Activated naive CD8-positive, alpha-beta T cell treated with anti-CD3 and anti-CD28 coated beads, Interleukin-2, amount 50 U/mL, for 16 hours (primary cell): Measurements from ENCODE around the gene MAN1B1.

Source experiments
- DNase-seq: peaks from one replicate; pipeline ENCODE4 v3.0.0-alpha.2; 2020; ENCODE audit warnings: low read depth, low spot score

Gene MAN1B1

DNA sequence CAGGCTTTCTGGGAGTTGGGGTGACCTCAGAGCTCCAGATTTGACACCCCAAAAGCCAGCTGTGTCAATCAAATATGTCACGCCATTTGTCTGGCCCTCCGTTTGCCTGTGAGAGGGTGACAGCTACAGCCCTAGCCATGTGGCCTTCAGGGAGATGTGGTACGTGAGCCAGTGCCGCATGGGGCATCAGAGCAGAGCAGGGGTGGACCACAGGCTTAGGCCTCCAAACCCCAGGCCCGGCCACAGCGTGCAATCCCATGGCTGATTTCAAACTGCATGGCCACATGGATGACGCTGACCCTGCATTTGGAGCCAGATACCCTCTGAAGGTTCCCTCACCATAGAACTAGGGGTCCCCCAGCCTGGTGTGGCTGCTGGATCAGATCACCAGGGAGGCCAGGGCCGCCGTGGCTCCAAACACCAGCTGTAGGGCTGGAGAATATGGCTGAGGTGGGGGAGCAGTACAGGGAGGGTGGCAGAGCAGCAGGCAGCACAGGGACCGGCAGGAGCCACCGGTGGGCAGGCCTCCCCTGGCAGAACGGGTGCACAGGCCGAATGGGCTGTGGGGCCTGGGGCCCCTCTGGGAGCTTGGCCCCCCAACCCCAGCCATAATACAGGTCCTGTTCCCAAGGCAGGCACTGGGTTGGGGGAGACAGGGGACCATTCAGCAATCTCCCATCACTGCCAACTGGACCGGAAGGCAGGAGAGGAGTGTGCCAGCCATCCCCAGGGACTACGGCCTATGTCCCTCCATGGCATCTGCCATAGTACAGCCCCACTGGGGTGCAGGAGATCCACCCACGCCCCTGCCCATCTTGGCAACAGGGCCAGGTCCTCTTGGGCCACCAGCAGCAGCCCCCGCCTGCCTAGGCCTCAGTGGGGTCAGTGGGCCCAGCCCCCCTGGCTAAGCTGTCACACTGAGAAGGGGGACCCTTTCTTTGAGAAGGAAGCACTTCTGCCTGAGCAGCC, 18.0 kb upstream of the MAN1B1 start:
- no peak for DNase-seq

DNA sequence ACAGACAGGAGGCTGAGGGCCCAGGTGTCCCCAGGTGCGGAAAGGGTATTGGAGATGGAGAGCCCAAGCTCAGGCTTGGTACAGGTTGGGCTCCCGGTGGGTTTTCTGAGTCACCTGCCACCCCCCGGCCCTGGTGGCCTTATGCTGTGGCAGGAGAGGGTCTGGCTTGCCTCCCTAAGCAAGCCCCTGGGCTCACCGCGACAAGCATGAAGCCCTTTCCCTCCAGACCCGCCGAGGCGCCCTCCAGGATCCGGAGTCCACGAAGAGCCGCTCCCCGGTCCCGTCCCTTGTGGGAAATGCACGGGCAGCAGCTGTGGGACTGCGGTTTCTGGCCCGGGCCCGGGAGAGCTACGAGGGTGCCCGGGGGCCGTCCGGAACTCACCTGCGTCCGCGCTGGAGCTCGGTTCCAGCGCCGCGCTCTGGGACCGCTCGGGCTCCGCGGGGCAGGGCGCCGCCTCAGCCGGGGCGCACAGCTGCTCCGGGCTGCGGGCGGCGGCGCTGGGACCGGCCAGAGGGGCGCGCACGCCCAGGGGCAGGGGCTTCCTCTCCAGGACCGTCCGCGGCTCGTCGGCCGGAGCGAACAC, 17.2 kb upstream of the MAN1B1 start:
- DNase-seq: no peak

DNA sequence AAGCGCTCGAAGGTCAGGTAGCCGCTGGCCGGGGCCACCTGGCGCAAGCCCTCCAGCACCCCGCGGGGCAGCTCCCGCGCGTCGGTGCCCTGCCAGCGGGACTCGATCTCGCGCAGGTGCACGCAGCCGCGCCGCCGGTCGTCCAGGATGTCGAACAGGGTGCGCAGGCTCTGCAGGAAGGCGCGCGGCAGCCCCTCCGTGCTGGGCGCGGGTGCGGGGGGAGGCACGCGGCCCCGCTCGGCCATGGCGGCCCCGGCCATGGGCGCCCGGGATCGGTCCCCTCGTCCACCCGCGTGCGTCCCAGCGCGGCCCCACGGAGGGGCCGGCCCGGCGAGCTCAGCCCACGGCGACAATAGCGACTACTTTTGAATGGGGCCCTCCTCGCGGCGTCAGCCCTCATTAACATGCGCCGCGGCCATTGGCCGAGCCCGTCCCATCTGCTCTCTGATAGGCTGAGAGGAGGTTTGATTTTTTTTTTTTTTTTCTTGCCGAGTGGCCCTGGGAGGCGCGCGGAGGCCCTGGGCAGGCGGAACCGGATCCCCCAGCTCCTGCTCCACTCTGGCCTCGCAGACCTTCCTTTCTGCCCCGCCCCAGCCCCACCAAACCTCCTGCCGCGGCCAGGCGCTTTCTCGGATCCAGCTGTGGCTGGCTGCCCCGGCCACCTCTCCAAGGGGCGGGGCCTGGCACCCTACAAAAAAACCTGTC, 16.4 kb upstream of the MAN1B1 start, which contains the start of gene SAPCD2:
Gene SAPCD2 (minus strand): TSS at position 357 of the 705 bp plus-strand sequence. CDS start 97 bp downstream, at position 260.
- peak; percentile 64 for DNase-seq

DNA sequence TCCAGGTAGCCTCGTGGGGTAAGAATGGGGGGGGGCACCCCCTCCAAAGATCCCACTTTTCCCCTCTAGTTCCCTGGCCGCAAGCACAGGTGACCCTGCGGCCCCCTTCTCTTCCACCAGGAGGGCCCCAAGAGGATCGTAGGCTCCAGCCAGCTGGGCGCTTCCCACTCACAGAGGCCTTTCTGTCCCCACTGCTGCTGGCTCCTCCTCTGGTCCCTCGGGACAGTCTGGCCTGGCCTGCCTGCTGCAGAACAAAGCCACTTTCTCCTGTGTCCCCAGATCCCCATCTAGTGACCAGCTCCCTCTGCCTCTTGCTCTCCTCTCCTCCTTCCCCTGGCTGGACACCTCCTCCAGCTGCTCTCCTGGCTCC, 15.9 kb upstream of the MAN1B1 start:
- no peak for DNase-seq

DNA sequence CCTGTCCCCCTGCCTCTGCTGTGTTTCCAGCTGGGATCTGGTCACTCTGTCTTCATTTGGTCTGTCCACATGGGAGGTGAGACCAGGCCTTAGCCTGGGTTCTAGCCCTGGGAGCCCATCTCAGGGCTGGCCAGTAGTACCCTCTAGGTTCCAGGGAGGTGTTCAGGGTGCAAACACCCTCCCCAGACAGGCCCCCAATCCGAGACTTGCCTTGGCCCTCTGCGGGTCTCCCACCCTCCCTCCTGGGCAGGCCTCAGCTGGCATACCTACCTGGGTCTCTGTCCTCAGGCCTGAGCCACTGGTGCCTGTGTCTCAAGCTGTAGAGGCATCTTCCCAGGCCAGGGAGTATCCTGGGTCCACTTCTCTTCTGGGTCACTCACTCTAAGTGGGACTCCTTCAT, 15.5 kb upstream of the MAN1B1 start:
- no peak for DNase-seq

DNA sequence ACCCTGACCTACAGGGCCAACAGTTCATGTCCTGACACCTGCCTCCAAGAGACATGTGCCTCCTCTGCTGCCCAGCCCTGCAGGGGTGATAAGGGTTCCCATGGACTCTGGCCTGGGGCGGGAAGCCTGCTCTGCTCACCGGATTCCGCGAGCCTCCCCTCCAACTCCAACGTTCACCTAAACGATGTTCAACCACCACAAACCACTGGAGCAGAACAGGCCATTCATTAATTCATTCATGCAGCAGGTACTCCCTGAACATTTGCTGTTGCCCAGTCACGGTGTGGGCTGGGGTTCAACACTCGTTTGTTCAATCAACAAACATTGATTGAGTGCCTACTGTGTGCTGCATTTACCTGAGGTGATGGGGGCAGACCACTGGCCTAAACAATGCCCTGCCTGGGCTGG, 12.8 kb upstream of the MAN1B1 start:
- DNase-seq: no peak

DNA sequence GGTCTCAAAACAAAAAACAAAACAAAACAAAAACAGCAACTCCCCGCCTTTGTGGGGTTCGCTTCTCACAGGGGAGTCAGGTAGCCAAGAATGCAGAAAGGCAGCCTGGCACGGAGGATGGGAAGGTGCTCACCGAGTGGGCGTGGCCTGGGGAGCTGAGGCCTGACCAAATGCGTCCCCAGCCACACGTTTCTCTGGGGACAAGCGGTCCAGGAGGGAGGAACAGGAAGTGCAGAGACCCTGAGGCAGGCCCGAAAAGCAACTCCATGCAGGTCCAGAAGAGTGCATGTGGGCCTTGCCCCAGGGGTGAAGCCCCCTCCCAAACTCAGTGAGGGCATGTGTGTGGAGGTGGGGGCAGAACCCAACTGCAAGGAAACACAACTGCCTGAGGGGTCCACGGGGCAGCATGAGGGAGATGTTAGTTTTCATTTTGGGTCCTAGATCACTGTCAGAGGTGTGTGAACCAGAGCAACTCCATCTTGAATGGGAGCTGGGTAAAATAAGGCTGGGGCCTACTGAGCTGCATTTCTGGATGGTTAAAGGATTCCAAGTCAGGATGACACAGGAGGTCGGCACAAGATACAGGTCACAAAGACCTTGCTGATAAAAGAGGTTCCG, 12.0 kb upstream of the MAN1B1 start:
- no peak for DNase-seq

DNA sequence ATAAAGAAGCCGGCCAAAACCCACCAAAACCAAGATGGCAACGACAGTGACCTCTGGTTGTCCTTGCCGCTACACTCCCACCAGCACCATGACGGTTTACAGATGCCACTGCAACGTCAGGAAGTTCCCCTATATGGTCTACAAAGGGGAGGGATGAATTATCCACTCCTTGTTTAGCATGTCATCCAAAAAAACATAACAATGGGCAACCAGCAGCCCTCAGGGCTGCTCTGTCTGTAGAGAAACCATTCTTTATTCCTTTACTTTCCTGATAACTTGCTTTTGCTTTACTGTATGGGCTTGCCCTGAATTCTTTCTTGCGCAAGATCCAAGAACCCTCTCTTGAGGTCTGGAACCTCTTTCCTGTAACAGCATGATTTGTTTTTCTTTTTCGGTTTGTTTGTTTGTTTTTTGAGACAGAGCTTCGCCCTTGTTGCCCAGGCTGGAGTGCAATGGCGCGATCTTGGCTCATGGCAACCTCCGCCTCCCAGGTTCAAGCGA, 11.5 kb upstream of the MAN1B1 start:
- DNase-seq: no peak

DNA sequence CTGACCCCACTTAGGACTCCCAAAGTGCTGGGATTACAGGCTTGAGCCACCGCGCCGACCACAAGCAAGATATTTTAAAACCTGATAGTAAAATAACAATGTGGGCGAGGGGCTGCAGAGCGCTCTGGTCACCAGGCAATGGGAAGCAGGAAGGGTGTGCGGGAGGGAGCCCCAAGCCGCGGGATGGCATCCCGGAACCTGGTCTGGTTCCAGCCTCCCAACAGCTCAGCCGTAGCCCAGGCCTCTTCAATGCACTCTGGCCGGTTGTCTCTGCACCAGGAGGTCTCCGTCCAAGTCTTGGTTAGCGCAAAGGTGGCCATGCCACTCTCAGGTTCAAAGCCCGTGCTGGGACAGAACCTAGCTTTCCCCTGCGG, 10.2 kb upstream of the MAN1B1 start:
- DNase-seq: no peak

DNA sequence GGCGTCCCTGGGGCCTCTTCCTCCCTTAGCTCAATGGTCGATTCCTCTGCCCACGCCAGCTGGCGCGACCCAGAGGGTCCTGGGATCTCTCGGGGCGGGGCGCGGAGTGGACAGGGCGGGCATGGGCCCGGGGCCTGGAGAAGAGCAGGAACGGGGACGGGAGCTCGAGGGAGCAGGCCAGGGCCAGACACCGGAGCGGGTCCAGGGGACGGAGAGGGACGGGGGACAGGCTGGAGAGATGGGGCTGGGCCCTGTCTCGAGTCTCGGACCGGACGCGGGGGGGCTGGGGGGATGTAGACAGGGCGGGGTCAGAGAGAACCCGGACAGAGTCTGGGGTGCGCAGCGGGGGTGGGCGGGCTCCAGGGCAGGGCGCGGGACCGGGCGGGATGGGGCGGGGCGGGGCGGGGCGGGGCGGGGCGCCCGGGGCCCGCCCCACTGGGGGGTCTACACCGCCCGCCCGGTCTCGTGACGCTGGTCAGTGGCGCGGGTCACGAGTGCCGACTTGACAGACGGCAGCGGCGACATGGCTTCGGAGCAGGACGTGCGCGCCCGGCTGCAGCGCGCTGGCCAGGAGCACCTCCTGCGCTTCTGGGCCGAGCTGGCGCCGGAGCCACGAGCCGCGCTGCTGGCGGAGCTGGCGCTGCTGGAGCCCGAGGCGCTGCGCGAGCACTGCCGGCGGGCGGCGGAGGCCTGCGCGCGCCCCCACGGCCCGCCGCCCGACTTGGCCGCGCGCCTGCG, 9.6 kb upstream of the MAN1B1 start, which contains the start of gene UAP1L1:
Gene UAP1L1 (plus strand): TSS at position 508 of the 738 bp plus-strand sequence. CDS start 16 bp downstream, at position 524.
- no peak for DNase-seq

DNA sequence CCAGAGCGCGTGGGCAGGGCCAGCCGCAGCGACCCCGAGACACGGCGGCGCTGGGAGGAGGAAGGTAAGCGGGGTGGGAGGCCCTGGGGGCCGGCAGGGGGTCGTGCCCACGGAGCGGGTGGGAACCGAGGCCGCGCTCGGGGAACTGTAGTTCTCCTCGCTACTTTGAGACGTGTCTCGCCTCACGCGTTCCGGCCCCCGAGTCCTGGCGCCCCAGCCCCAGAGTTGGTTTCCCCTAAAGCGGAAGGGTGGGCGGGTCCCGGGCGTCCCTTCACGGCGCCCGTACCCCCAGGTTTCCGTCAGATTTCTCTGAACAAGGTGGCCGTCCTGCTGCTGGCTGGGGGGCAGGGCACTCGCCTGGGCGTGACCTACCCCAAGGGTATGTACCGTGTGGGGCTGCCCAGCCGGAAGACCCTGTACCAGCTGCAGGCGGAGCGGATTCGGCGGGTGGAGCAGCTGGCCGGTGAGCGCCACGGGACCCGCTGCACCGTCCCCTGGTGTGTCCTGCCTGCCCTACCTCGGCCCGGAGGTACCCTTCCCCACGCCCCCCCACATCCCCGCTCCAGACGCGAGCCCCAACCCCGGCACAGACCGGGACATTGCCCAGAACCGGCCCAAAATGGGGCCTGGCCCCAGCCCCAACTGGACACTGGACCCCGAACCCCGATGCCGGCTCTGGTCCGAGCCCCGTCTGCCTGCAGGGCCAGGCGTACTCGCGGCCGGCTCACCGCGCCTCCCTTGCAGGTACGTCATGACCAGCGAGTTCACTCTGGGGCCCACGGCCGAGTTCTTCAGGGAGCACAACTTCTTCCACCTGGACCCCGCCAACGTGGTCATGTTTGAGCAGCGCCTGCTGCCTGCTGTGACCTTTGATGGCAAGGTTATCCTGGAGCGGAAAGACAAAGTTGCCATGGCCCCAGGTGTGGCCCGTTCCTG, 8.8 kb upstream of the MAN1B1 start:
- DNase-seq: no peak

DNA sequence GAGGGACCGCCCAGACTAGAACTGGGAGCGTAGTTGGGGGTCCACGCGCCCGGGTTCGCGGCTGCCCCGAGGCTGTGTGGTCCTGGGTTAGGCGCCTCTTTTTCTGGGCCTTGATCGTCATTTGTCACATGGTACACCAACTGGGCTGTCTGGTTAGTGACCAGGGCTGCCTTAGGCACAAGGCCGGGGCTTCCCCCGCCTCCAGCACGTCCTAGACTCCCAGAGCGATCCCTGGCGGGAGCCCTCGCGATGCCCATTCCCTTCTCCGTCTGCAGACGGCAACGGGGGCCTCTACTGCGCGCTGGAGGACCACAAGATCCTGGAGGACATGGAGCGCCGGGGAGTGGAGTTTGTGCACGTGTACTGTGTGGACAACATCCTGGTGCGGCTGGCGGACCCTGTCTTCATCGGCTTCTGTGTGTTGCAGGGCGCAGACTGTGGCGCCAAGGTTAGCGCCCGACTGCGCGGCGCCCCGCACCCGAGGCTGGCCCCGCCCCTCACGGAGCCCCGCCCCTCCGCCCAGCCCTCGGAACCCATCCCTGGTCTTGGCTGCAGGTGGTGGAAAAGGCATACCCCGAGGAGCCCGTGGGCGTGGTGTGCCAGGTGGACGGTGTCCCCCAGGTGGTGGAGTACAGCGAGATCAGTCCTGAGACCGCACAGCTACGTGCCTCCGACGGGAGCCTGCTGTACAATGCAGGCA, 7.9 kb upstream of the MAN1B1 start:
- no peak for DNase-seq

DNA sequence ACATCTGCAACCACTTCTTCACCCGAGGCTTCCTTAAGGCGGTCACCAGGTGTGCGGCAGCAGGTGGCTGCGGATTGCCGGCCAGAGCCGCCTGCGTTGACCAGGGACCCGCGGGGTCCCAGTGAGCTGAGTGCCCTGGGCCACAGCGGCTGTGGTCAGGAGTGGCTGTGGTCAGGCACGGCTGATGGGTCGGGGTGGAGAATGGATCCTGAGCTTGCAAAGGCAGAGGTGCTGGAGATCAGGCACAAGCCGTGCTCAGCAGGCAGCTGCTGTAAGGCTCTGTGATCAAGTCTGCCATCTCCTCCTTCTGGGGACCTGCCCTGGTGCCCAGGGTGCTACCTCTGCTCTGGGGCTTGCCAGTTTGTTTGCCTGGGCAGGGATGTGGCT, 7.4 kb upstream of the MAN1B1 start:
- no peak for DNase-seq

DNA sequence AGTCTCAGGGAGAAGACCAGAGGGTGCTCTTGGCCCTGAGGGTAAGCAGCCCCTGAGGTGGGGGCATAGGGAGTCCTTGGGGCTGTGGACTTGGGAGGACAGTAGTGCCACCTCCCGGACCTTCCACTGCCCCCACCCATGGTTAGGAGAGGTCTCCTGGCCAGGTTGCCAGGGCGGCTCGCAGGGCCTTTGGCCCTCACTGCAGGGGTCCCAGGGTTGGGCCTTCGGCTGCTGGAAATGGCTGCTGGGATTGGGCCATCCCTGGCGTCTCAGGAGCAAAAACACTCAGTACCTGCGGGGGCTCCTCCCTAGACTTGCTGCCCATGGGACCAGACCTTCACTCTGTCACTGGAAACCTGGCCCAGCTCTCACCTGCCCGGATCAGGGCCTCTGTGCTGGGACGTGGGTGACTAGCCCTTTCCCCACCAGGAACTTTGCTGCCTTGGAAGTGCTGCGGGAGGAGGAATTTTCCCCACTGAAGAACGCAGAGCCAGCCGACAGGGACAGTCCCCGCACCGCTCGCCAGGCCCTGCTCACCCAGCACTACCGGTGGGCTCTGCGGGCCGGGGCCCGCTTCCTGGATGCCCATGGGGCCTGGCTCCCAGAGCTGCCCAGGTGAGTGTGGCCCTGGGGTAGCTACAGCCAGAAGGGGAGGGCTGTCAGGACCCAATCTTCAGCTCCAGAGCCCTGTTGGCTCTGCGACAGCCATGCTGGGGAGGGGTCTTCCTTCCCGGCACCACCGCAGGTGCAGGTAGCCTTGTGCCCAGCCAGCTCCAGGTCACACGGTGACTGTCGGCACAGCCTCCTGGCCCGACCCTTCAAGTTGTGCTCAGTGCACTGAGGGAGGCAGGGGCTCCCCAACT, 6.3 kb upstream of the MAN1B1 start:
- no peak for DNase-seq

DNA sequence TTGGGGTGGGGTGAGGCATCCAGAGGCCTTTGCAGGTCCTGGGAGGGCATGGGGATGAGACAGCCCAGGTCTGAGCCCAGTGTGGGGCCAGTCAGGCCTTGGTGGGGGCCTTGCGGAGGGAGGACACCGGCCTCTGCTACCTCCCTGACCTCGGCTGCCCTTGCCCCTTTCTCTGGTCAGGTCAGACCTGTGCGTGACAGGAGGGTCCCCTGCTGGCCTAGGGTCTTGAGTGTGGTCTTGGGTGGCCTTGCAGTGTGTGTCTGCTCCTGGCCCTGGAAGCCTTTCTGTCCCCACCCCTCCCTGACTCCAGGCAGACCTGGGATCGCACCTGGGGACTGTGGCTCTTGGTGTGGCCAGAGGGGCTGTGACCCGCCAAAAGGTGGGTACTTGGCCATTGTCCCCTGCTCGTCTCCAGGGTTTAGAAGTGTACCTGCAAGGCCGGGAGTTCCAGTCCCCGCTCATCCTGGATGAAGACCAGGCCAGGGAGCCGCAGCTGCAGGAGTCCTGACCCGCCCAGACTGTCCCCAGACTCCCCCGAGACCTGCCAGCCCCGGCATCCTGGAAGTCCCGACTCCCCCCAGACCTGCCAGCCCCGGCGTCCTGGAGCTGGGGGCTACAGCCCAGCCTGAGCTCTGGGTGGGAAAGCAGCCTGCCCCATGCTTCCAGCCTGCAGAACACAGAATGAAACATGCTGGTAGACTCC, 4.4 kb upstream of the MAN1B1 start:
- no peak for DNase-seq

DNA sequence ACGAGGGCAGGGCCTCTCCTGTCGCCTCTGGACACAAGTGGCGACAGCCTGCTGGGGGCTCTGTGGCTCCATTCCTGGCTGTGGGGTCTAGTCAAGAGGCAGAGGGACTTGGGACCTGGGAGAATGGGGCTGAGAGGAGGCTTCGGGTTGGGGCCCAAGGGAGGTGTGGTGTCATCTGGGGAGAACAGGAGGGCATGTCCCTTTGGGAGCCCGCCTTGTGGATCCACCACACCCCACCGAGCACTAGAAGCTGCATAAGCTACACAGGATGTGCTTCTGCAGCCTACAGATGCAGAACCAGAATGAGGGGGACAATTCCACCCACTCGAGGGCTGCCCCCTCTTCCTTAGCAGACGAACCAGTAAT, 3.9 kb upstream of the MAN1B1 start:
- no peak for DNase-seq

DNA sequence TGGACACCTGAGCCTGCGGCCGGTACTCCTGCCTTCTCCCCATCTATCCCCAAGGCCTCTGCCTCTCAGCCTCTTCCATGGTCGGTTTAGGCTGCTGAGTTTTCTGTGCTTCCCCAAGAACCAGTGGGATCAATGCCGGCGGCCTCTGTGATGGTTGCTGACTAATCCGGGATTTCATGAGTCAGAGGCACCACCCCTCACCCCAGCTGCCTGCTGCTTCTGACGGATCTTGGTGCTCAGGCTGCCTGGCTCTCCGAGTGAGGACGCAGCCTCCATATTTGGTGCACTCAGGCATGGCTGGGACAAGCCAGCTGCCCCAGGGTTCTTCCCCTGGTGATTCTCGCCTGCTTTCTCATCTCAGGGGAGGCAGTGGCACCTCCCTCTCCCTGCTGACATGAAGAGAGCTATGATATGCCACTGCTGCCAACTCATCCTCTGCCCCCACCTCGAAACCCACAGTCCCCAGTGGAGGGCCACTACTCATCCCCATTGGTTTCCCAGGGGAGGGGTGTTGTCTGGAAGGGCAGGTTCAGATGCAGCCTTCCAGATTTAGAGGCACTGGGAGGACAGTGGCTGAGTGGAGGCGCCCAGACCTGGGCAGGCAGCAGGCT, 3.3 kb upstream of the MAN1B1 start:
- no peak for DNase-seq
